Adipocyte (in vitro differentiated cells): ENCODE results near the gene S100A2.
"Not testable (repeated sequence)": the region's sequence is repeated elsewhere in the genome, so short reads cannot be mapped to it uniquely, and the experiment has no call there.

Experiments used
- DNase-seq: peaks from one replicate; pipeline ENCODE4 v3.0.0-alpha.2; 2015; ENCODE audit warnings: low read depth
- H3K27me3 ChIP-seq: replicated peaks from 2 replicates; pipeline ENCODE4 v1.7.0; 2013; ENCODE audit warnings: mild to moderate bottlenecking, low read length, moderate library complexity; ENCODE audit not compliant: control insufficient read depth, insufficient read depth
- H3K36me3 ChIP-seq: 2 replicates; pipeline ENCODE4 v1.7.0; 2013; ENCODE audit warnings: low read length, mild to moderate bottlenecking, moderate library complexity; ENCODE audit not compliant: control insufficient read depth, insufficient read depth, severe bottlenecking
- H3K4me1 ChIP-seq: 2 replicates; pipeline ENCODE4 v1.7.0; 2013; ENCODE audit warnings: mild to moderate bottlenecking, low read length, moderate library complexity; ENCODE audit not compliant: control insufficient read depth, insufficient read depth
- H3K4me3 ChIP-seq: 2 replicates; pipeline ENCODE4 v1.7.0; 2013; ENCODE audit warnings: mild to moderate bottlenecking, low read length, moderate library complexity
- H3K9ac ChIP-seq: 2 replicates; pipeline ENCODE4 v1.7.0; 2013; ENCODE audit warnings: mild to moderate bottlenecking, low read length, moderate library complexity
- H3K9me3 ChIP-seq: 2 replicates; pipeline ENCODE4 v1.7.0; 2013; ENCODE audit warnings: mild to moderate bottlenecking, low read length, moderate library complexity; ENCODE audit not compliant: control insufficient read depth

Gene S100A2

DNA sequence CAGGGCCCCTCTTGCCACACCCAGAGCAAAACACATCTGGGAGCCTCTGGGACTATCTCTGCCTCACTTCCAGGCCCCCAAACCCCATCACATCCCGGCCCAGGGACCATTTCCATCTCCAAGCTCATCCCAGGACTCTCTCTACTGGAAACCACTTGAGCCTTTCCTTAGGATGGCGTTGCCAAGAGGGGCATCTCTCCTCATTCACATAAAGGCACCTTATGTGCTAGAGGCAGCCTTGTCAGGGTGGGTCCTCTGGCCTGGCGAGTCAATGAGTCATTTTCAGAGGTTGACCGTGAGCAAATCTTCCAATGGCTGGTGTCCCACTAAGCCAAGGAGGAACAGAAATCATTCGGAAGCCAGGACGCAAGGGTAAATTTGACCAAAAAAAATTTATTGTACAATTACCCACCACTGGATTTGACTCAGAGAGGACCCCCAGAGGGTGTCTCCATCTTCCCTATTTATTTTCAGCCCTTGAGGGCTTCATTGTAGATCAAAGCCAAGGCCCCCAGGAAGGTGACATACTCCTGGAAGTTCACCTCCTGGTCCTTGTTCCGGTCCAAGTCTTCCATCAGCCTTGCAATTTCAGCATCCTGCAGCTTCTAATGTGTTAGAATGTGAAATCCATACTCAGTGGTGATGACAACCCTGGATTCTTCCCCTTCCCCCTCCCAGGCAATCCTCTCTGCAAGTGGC is 31.3 kb downstream of the S100A2 start:
- peak overlapping the region; percentile 99 for H3K9ac ChIP-seq
- no peaks in the 10 kb centered on the region for H3K27me3 ChIP-seq
- H3K36me3 ChIP-seq = peaks cover 11% of the 10 kb centered on the region
- DNase-seq = peak; percentile 57
- H3K9me3 ChIP-seq = no peaks in the 10 kb centered on the region
- peaks cover 32% of the 10 kb centered on the region for H3K4me1 ChIP-seq
- peak overlapping the region; percentile 92 for H3K4me3 ChIP-seq

DNA sequence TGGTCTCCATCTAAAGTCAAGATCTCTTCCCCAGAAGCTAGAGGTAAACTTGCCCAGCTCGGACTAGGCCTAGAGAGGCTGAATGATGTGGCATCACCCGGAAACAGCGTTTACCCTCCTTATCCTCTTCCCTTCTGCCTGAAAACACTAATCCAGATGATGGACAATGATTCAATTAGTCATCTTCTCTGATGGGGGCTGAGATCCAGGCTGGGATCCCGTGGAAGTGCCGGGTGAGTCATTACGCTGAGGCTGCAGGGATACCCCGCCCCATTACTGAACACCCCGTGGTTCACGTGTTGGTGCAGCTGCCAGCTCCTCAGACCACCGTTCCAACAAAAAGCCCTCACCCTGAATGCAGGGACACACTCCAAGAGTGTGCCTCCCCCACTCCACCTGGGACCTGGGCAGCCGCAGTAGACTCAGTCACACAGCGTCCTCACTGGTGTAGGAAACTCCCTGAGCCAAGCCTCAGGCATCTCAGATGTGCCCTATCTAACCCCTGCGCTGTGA is 31.9 kb downstream of the S100A2 start:
- Histone ChIP-seq H3K27me3 (no peaks in the 10 kb centered on the region), H3K4me1 (peaks cover 32% of the 10 kb centered on the region), H3K36me3 (peaks cover 11% of the 10 kb centered on the region), H3K9ac (peak overlapping the region; percentile 99), H3K9me3 (no peaks in the 10 kb centered on the region), H3K4me3 (peak overlapping the region; percentile 92)
- DNase-seq = peak; percentile 75

DNA sequence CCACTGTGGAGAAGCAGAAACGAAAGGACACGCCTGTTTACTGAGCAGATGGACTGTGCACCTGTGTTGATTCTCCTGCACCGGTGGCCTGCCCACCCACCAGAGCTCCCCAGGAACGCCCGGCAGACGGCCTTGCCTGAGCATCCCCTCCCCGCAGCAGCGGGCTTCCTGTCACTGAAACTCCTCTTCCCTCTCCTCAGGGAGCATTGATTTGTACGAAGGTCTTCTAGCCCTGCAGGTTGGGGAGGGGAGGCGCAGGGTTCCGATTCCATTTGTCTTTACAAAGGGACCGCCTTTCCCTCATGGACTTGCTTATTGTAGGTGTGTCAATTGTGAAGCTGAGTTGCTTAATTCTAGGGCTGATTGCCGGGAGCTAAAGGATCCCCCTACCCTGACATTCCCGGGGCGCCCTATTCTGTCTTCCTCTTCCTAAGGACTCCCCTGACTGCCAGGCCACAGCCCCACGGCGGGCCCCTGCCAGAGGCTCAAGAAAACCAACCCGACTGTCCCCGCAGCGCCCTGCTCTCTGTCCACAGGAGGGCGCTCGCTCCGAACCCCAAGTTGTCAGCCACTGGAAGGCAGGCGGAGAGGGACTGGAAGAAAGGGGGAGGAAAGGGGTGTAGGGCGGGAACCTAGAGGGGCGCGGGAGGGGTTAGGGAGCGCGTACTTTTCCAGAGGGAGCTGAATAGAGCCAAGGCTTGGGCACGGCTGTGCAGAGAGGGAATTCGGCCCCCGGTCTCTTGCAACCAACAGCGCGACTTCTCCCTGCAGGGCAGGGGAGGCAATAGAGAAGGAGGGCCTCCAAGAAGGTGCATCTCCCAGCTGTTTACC is 32.7 kb downstream of the S100A2 start:
- Histone ChIP-seq H3K36me3 (peaks cover 11% of the 10 kb centered on the region), H3K27me3 (no peaks in the 10 kb centered on the region), H3K4me1 (peaks cover 32% of the 10 kb centered on the region), H3K9me3 (no peaks in the 10 kb centered on the region), H3K4me3 (peak overlapping the region; percentile 92), H3K9ac (peak overlapping the region; percentile 99)
- peak; percentile 96 for DNase-seq

DNA sequence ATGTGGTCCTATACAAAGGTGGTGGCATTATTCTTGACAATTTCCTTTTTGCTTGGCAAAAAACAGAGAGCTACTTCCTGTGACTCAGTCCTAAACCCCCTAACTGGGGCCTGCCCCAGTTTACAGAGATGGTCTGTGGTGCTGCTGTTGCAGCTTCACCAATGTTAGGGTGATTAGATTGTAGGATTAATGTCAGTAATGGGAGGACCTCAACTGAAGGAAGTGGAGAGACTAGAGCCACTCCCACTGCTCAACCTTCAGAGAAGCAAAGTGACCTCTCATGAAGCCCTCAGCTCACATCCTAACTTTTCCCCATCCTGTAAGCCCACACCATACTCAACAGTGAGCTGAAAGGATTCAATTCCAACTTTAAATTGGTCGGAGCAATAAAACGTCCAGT is 33.5 kb downstream of the S100A2 start:
- DNase-seq = no peak
- Histone ChIP-seq H3K9me3 (no peaks in the 10 kb centered on the region), H3K4me3 (no peak overlapping the region), H3K36me3 (peaks cover 11% of the 10 kb centered on the region), H3K27me3 (no peaks in the 10 kb centered on the region), H3K9ac (peak overlapping the region; percentile 99), H3K4me1 (peaks cover 32% of the 10 kb centered on the region)

DNA sequence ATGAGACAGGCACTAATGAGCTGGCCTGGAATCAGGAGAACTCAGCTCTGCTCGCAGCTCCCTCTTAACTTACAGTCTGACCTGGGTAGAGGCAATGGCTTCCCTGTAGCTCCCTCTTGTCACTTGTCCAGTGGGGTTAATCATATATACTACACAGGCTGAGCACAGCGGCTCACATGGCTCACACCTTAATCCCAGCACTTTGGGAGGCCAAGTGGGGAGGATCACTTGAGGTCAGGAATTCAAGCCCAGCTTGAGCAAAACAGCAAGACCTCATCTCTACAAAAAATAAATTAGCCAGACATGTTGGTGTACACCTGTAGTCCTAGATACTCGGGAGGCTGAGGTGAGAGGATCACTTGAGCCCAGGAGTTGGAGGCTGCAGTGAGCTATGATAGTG is 34.0 kb downstream of the S100A2 start:
- Histone ChIP-seq H3K4me1 (peaks cover 32% of the 10 kb centered on the region), H3K4me3 (no peak overlapping the region), H3K9me3 (no peaks in the 10 kb centered on the region), H3K36me3 (peaks cover 11% of the 10 kb centered on the region), H3K27me3 (no peaks in the 10 kb centered on the region), H3K9ac (no peak overlapping the region)
- DNase-seq = no peak

DNA sequence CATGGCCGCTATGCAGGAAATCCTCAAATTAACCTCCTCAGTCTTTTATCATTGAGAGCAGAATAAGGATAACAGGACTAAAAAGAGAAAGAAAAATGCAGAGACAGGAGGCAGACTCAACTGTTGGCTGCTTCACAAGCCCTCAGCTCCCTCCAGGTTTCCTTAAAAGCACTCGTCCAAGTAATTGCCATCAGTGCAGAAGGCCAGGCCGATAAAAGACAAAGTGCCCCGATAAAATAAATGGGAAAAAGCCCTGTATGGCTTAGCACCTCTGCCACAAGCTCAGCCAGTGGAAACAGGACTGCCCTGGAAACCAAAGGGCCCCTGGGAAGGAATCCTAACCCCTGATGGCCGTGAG is 38.0 kb downstream of the S100A2 start:
- no peaks in the 10 kb centered on the region for H3K36me3 ChIP-seq
- H3K4me1 ChIP-seq = peaks cover 16% of the 10 kb centered on the region
- H3K4me3 ChIP-seq = no peak overlapping the region
- H3K9me3 ChIP-seq = no peaks in the 10 kb centered on the region
- H3K9ac ChIP-seq = no peak overlapping the region
- H3K27me3 ChIP-seq = no peaks in the 10 kb centered on the region
- no peak for DNase-seq

DNA sequence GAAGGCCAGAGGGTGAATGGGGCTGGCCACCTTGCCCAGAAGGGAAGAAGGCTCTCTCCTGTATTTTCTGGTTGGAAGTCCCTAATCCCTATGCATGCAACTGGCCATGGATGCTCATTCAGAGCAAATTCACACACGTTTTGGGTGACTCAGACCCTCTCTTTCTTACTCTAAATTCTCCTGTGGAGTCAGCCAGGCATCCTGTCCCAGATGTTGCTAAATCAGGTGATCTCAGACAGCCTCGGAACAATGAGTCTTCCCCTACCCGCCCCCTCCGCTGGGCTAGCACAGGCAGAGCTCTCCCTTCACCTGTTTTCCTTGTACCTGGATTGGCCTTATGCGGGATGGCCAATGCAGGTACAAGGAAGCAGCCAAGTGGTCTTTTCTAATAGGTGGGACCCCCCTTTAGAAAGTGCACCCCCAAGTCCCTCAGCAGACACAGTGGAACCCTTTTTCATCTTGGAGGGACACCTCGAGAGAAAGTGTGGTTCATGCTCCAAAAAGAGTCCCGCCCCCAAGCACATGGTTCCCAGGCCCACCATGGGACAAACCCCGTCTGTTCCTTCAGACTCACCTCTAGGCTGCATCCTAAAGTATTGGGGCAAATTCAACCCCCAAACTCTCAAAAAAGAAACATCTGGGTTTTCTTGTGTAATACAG is 38.5 kb downstream of the S100A2 start:
- no peak overlapping the region for H3K4me3 ChIP-seq
- peaks cover 12% of the 10 kb centered on the region for H3K4me1 ChIP-seq
- DNase-seq = no peak
- H3K9me3 ChIP-seq = no peaks in the 10 kb centered on the region
- H3K36me3 ChIP-seq = no peaks in the 10 kb centered on the region
- H3K9ac ChIP-seq = no peak overlapping the region
- no peaks in the 10 kb centered on the region for H3K27me3 ChIP-seq

DNA sequence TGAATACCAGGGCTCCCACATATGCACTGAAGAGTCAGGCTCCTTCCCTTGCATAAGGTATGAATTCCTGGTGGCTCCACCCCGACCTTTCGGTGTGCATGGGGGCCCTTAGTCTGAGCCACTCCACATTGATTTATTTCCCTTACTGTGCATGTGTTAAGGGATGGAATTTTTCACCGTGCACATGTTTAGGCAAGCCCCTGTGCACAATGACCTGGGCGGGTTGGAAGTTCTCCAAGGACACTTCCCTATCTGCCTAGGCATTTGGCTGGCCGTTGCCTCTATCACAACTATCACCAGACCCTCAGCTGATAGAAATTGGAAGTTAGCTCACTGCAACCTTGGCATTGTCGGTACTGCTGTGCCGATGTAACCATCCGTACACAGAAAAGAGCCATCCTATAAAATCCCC is 39.5 kb downstream of the S100A2 start:
- Histone ChIP-seq H3K27me3 (no peaks in the 10 kb centered on the region), H3K4me3 (no peak overlapping the region), H3K9ac (no peak overlapping the region), H3K36me3 (no peaks in the 10 kb centered on the region), H3K4me1 (peaks cover 12% of the 10 kb centered on the region), H3K9me3 (no peaks in the 10 kb centered on the region)
- DNase-seq = no peak

DNA sequence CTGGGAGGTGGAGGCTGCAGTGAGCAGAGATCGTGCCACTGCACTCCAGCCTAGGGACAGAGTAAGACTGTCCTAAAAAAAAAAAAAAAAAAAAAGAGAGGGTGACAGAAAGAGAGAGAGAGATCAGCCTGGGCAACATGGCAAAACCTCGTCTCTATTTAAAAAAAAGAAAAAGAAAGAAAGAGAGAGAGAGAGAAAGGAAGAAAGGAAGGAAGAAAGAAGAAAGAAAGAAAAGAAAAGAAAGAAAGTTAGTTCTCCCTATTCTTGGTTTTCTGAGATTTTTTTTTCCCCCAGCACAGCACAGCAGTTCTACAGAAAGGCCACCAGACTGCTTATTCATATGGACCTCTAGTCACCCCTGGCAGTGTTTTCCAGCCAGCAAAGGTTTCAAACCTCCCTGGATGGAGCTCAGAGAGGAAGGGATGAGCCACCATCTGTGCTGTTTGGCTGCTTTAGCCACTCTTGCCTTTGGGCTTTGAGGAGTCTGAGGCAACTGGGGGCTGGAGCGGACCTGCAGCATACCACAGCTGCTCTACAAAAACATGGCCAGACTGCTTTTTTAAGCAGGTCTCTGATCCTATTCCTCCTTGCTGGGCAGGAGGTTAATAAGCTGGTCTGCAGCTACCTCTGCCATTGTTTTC is 40.4 kb downstream of the S100A2 start:
- Histone ChIP-seq H3K4me3 (no peak overlapping the region), H3K36me3 (no peaks in the 10 kb centered on the region), H3K27me3 (no peaks in the 10 kb centered on the region), H3K9me3 (no peaks in the 10 kb centered on the region), H3K4me1 (peaks cover 12% of the 10 kb centered on the region), H3K9ac (no peak overlapping the region)
- DNase-seq = no peak

DNA sequence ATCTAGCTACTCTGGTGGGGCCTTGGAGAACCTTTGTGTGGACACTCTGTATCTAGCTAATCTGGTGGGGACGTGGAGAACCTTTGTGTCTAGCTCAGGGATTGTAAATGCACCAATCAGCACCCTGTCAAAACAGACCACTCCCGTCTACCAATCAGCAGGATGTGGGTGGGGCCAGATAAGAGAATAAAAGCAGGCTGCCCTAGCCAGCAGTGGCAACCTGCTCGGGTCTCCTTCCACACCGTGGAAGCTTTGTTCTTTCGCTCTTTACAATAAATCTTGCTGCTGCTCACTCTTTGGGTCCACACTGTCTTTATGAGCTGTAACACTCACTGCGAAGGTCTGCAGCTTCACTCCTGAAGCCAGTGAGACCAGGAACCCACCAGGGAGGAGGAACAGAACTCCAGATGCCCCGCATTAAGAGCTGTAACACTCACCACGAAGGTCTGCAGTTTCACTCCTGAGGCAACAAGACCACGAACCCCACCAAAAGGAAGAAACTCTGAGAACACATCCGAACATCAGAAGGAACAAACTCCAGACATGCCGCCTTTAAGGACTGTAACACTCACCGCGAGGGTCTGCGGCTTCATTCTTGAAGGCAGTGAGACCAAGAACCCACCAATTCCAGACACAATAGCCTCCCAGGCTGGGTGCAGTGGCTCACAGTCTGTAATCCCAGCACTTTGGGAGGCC is 43.1 kb downstream of the S100A2 start:
- H3K9me3 ChIP-seq, H3K4me3 ChIP-seq, H3K36me3 ChIP-seq, H3K9ac ChIP-seq, H3K27me3 ChIP-seq, DNase-seq: not testable (repeated sequence)
- peaks cover 12% of the 10 kb centered on the region for H3K4me1 ChIP-seq
